Measurements from ENCODE around the gene LYPD8. TPM values are rescaled to one million over a fixed set of nuclear protein-coding genes. Genes with fewer than 3 reads are reported as not detected.

The LYPD8 gene
- total RNA-seq, 4 donors from 2014 or later = 0.57 TPM; not detected in 3

GRCh38 chr1:248704606-248705005 is 51.0 kb downstream of the LYPD8 start:
- DNase-seq (ENCODE audit: extremely low spot score) = no peak
- Histone ChIP-seq H3K9me3 (no peaks in the 10 kb centered on the region), H3K4me1 (no peaks in the 10 kb centered on the region), H3K27me3 (peaks cover 0 to 8% (median 0%) of the 10 kb centered on the region in 4 donors), H3K27ac (replicated peaks in 1 of 4) (no peak overlapping the region), H3K36me3 (no peaks in the 10 kb centered on the region), H3K4me3 (no peak overlapping the region)
- TF ChIP-seq POLR2AphosphoS5 (IDR thresholded peaks at IDR 0.05) (no peak), POLR2A (IDR thresholded peaks at IDR 0.05; ENCODE audit: low read depth) (no peak), EP300 (IDR thresholded peaks at IDR 0.05) (no peak), CTCF (IDR thresholded peaks at IDR 0.05) (no peak)
- intact Hi-C loops (cut with DNase I) = no loop called here
- WGBS = 85% methylated on average over 1 of the region's 2 CpGs

- no peak for TF ChIP-seq POLR2A (IDR thresholded peaks at IDR 0.05; ENCODE audit: low read depth)
- no peak for TF ChIP-seq EP300 (IDR thresholded peaks at IDR 0.05)
- no peak for TF ChIP-seq POLR2AphosphoS5 (IDR thresholded peaks at IDR 0.05)
- TF ChIP-seq CTCF (IDR thresholded peaks at IDR 0.05) = no peak
- 67% methylated on average over 2 of the region's 2 CpGs for WGBS
- intact Hi-C loops (cut with DNase I) = no loop called here
These were observed 51.9 kb downstream of the LYPD8 start for GRCh38 chr1:248703674-248704073.

GRCh38 chr1:248702714-248703113 is 52.8 kb downstream of the LYPD8 start, which contains the start of gene OR14I1:
Gene OR14I1 (minus strand): TSS chr1:248702766.
- H3K27me3 ChIP-seq = no peaks in the 10 kb centered on the region
- H3K36me3 ChIP-seq = no peaks in the 10 kb centered on the region
- TF ChIP-seq EP300 (IDR thresholded peaks at IDR 0.05) = no peak
- TF ChIP-seq POLR2AphosphoS5 (IDR thresholded peaks at IDR 0.05) = no peak
- TF ChIP-seq CTCF (IDR thresholded peaks at IDR 0.05) = no peak
- no peak for TF ChIP-seq POLR2A (IDR thresholded peaks at IDR 0.05; ENCODE audit: low read depth)
- DNase-seq (ENCODE audit: extremely low spot score) = no peak
- WGBS = 64% methylated on average over 1 of the region's 1 CpG
- no peak within 1 kb of the TSS for H3K27ac ChIP-seq (replicated peaks in 1 of 4)
- no peaks in the 10 kb centered on the region for H3K9me3 ChIP-seq
- H3K4me3 ChIP-seq = no peak within 1 kb of the TSS
- intact Hi-C loops (cut with DNase I) = no loop called here
- H3K4me1 ChIP-seq = no peaks in the 10 kb centered on the region

More at GRCh38 chr1:248703674-248704073, 51.9 kb downstream of the LYPD8 start:
- H3K27ac ChIP-seq (replicated peaks in 1 of 4) = no peak overlapping the region
- DNase-seq (ENCODE audit: extremely low spot score) = no peak
- no peaks in the 10 kb centered on the region for H3K36me3 ChIP-seq
- H3K4me3 ChIP-seq = no peak overlapping the region
- peaks cover 0 to 2% (median 0%) of the 10 kb centered on the region in 4 donors for H3K27me3 ChIP-seq
- H3K4me1 ChIP-seq = no peaks in the 10 kb centered on the region
- H3K9me3 ChIP-seq = no peaks in the 10 kb centered on the region

GRCh38 chr1:248699099-248699498 is 56.5 kb downstream of the LYPD8 start:
- TF ChIP-seq CTCF (IDR thresholded peaks at IDR 0.05) = no peak
- no peak for TF ChIP-seq EP300 (IDR thresholded peaks at IDR 0.05)
- no peak for TF ChIP-seq POLR2AphosphoS5 (IDR thresholded peaks at IDR 0.05)
- no peak for TF ChIP-seq POLR2A (IDR thresholded peaks at IDR 0.05; ENCODE audit: low read depth)
- intact Hi-C loops (cut with DNase I) = no loop called here
- H3K36me3 ChIP-seq = no peaks in the 10 kb centered on the region
- no peak overlapping the region for H3K4me3 ChIP-seq
- peaks cover 0 to 14% (median 4%) of the 10 kb centered on the region in 4 donors for H3K4me1 ChIP-seq
- H3K27ac ChIP-seq (replicated peaks in 1 of 4) = no peak overlapping the region
- 49% methylated on average over 1 of the region's 1 CpG for WGBS
- H3K9me3 ChIP-seq = no peaks in the 10 kb centered on the region
- no peak for DNase-seq (ENCODE audit: extremely low spot score)
- no peaks in the 10 kb centered on the region for H3K27me3 ChIP-seq

GRCh38 chr1:248697907-248698306 is 57.7 kb downstream of the LYPD8 start:
- no peak for DNase-seq (ENCODE audit: extremely low spot score)
- intact Hi-C loops (cut with DNase I) = no loop called here

More at GRCh38 chr1:248697907-248698306, 57.7 kb downstream of the LYPD8 start:
- no peak overlapping the region for H3K4me3 ChIP-seq
- H3K9me3 ChIP-seq = no peaks in the 10 kb centered on the region
- WGBS = 70% methylated on average over 6 of the region's 6 CpGs
- H3K27ac ChIP-seq (replicated peaks in 1 of 4) = no peak overlapping the region
- TF ChIP-seq CTCF (IDR thresholded peaks at IDR 0.05) (no peak), POLR2AphosphoS5 (IDR thresholded peaks at IDR 0.05) (no peak), POLR2A (IDR thresholded peaks at IDR 0.05; ENCODE audit: low read depth) (no peak), EP300 (IDR thresholded peaks at IDR 0.05) (no peak)
- peaks cover 0 to 14% (median 4%) of the 10 kb centered on the region in 4 donors for H3K4me1 ChIP-seq
- H3K36me3 ChIP-seq = no peaks in the 10 kb centered on the region
- H3K27me3 ChIP-seq = no peaks in the 10 kb centered on the region
